ENCODE results near the gene FBXO11. TPM values are rescaled to one million over a fixed set of nuclear protein-coding genes. Genes with fewer than 3 reads are reported as not detected.

Gene FBXO11
- total RNA-seq, 1 experiment from 2014 or later, result 64.1 TPM

GRCh38 chr2:47892338-47892730 lies 14.0 kb downstream of the FBXO11 start:
- Mint-ChIP-seq H3K4me3 (ENCODE audit: unreplicated experiment) (no peak overlapping the region), H3K4me1 (ENCODE audit: insufficient read depth, unreplicated experiment) (peaks cover 32% of the 10 kb centered on the region), H3K27ac (ENCODE audit: low read depth, unreplicated experiment) (no peak overlapping the region), H3K36me3 (ENCODE audit: insufficient read depth, unreplicated experiment) (peaks cover 5% of the 10 kb centered on the region), H3K9me3 (ENCODE audit: unreplicated experiment) (no peaks in the 10 kb centered on the region), H3K27me3 (ENCODE audit: insufficient read depth, unreplicated experiment) (no peaks in the 10 kb centered on the region)
- TF ChIP-seq CTCF (IDR thresholded peaks at IDR 0.05; ENCODE audit: unreplicated experiment), result no peak
- CTCF ChIA-PET, result interaction anchor here (0.6 to 1.7 kb wide), 5 partner anchors 8 to 214 kb away, joined by 3 to 4 read pairs (median 3); no protein-coding TSS in a partner anchor
- intact Hi-C loops (cut with micrococcal nuclease), result no loop called here
- DNase-seq (ENCODE audit: unreplicated experiment), result no peak
- POLR2A ChIA-PET, result interaction anchor here (0.6 to 2.4 kb wide), 5 partner anchors 7 to 140 kb away, joined by 3 to 14 read pairs (median 4); no protein-coding TSS in a partner anchor
- BruUV-seq (replicated peaks), result no TSS peak

- no TSS peak for BruUV-seq (replicated peaks)
- H3K9me3 Mint-ChIP-seq (ENCODE audit: unreplicated experiment), result no peaks in the 10 kb centered on the region
- peak; percentile 46 for DNase-seq (ENCODE audit: unreplicated experiment)
- TF ChIP-seq CTCF (IDR thresholded peaks at IDR 0.05; ENCODE audit: unreplicated experiment), result no peak
- CTCF ChIA-PET, result interaction anchor here (0.7 to 1.7 kb wide), 5 partner anchors 9 to 215 kb away, joined by 3 to 4 read pairs (median 3); no protein-coding TSS in a partner anchor
- peaks cover 12% of the 10 kb centered on the region for H3K36me3 Mint-ChIP-seq (ENCODE audit: insufficient read depth, unreplicated experiment)
- intact Hi-C loops (cut with micrococcal nuclease), result no loop called here
- POLR2A ChIA-PET, result interaction anchor here (0.6 to 1.7 kb wide), 6 partner anchors 8 to 440 kb away, joined by 3 to 5 read pairs (median 3); no protein-coding TSS in a partner anchor
- H3K27ac Mint-ChIP-seq (ENCODE audit: low read depth, unreplicated experiment), result no peak overlapping the region
- H3K4me1 Mint-ChIP-seq (ENCODE audit: insufficient read depth, unreplicated experiment), result peaks cover 28% of the 10 kb centered on the region
- no peaks in the 10 kb centered on the region for H3K27me3 Mint-ChIP-seq (ENCODE audit: insufficient read depth, unreplicated experiment)
- no peak overlapping the region for H3K4me3 Mint-ChIP-seq (ENCODE audit: unreplicated experiment)
Observed at GRCh38 chr2:47891369-47892337, 14.6 kb downstream of the FBXO11 start.

GRCh38 chr2:47890711-47891368 lies 15.5 kb downstream of the FBXO11 start:
- peaks cover 22% of the 10 kb centered on the region for H3K4me1 Mint-ChIP-seq (ENCODE audit: insufficient read depth, unreplicated experiment)

More at GRCh38 chr2:47890711-47891368, 15.5 kb downstream of the FBXO11 start:
- intact Hi-C loops (cut with micrococcal nuclease), result no loop called here
- Mint-ChIP-seq H3K36me3 (ENCODE audit: insufficient read depth, unreplicated experiment) (peaks cover 13% of the 10 kb centered on the region), H3K27ac (ENCODE audit: low read depth, unreplicated experiment) (no peak overlapping the region), H3K27me3 (ENCODE audit: insufficient read depth, unreplicated experiment) (no peaks in the 10 kb centered on the region), H3K4me3 (ENCODE audit: unreplicated experiment) (no peak overlapping the region), H3K9me3 (ENCODE audit: unreplicated experiment) (no peaks in the 10 kb centered on the region)
- peak; percentile 33 for DNase-seq (ENCODE audit: unreplicated experiment)
- CTCF ChIA-PET, result interaction anchor here (0.6 to 0.7 kb wide), 2 partner anchors 9 to 534 kb away, joined by 3 read pairs; no protein-coding TSS in a partner anchor
- POLR2A ChIA-PET, result interaction anchor here (0.6 to 0.8 kb wide), 2 partner anchors 11 to 441 kb away, joined by 3 read pairs; no protein-coding TSS in a partner anchor
- BruUV-seq (replicated peaks), result no TSS peak
- TF ChIP-seq CTCF (IDR thresholded peaks at IDR 0.05; ENCODE audit: unreplicated experiment), result no peak

Data from MCF 10A (cell line).